Stimulated activated naive CD8-positive, alpha-beta T cell treated with anti-CD3 and anti-CD28 coated beads, Interleukin-15, amount 100 ng/mL, for 72 hours (primary cell): ENCODE measurements around the gene PLEKHD1.
A peak's percentile ranks its signal among the peaks of the same experiment; 100 is the strongest.

Experiments used
- ATAC-seq: fragments of 150-1000 bp; cut with Tn5 transposase; 2 replicates; pipeline ENCODE4 v1.10.0; 2021; ENCODE audit warnings: mild to moderate bottlenecking, moderate library complexity
- DNase-seq, 2 donors: peaks; one replicate each; pipeline ENCODE4 v3.0.0; 2021 to 2022
- H3K27ac Mint-ChIP-seq, 2 donors: one replicate each; pipeline ENCODE4 v1.8.0; 2022; ENCODE audit warnings: mild to moderate bottlenecking in 2 of 2, mixed read lengths in 2 of 2, moderate library complexity in 2 of 2
- H3K27me3 Mint-ChIP-seq: one replicate; pipeline ENCODE4 v1.8.0; 2022; ENCODE audit warnings: mixed read lengths
- H3K4me1 Mint-ChIP-seq: one replicate; pipeline ENCODE4 v1.8.0; 2022; ENCODE audit warnings: mild to moderate bottlenecking, mixed read lengths
- H3K4me3 Mint-ChIP-seq, 2 donors: one replicate each; pipeline ENCODE4 v1.8.0; 2022; ENCODE audit warnings: mild to moderate bottlenecking in 2 of 2, mixed read lengths in 2 of 2, moderate library complexity in 1 of 2
- H3K9me3 Mint-ChIP-seq, 2 donors: one replicate each; pipeline ENCODE4 v1.8.0; 2022; ENCODE audit warnings: mixed read lengths in 2 of 2

PLEKHD1 gene

GRCh38 chr14:69572841-69573135, 88.3 kb downstream of the PLEKHD1 start:
- DNase-seq (no peak), ATAC-seq (no peak)
- H3K9me3 Mint-ChIP-seq = no peaks in the 10 kb centered on the region
- H3K27me3 Mint-ChIP-seq = peaks cover 89% of the 10 kb centered on the region
- H3K4me3 Mint-ChIP-seq = peak overlapping the region; percentile 44 to 69
- no peak overlapping the region for H3K27ac Mint-ChIP-seq
- peaks cover 28% of the 10 kb centered on the region for H3K4me1 Mint-ChIP-seq

GRCh38 chr14:69573205-69573830, 88.8 kb downstream of the PLEKHD1 start:
- Mint-ChIP-seq H3K27me3 (peaks cover 83% of the 10 kb centered on the region), H3K4me3 (peak overlapping the region; percentile 50 to 81), H3K27ac (no peak overlapping the region)

GRCh38 chr14:69573831-69574262, 89.3 kb downstream of the PLEKHD1 start:
- ATAC-seq (no peak), DNase-seq (peak in 1 of 2 donors; percentile 17)
- H3K9me3 Mint-ChIP-seq = no peaks in the 10 kb centered on the region
- H3K4me1 Mint-ChIP-seq = peaks cover 28% of the 10 kb centered on the region
- H3K4me3 Mint-ChIP-seq = peak overlapping the region; percentile 50 to 81
- H3K27ac Mint-ChIP-seq = no peak overlapping the region
- H3K27me3 Mint-ChIP-seq = peaks cover 78% of the 10 kb centered on the region

More at GRCh38 chr14:69573205-69573830, 88.8 kb downstream of the PLEKHD1 start:
- Mint-ChIP-seq H3K4me1 (peaks cover 28% of the 10 kb centered on the region), H3K9me3 (no peaks in the 10 kb centered on the region)
- no peak for ATAC-seq
- DNase-seq = no peak

- Mint-ChIP-seq H3K4me1 (peaks cover 28% of the 10 kb centered on the region), H3K9me3 (no peaks in the 10 kb centered on the region), H3K27me3 (peaks cover 73% of the 10 kb centered on the region), H3K27ac (no peak within 1 kb of the TSS), H3K4me3 (peak within 1 kb of the TSS; percentile 81 to 85)
- peak; percentile 72 to 74 for DNase-seq
- ATAC-seq = peak; percentile 86
These were observed 89.9 kb downstream of the PLEKHD1 start, which contains the start of gene CCDC177 for GRCh38 chr14:69574263-69574953. CCDC177 (minus strand) TSS chr14:69574871; CDS start chr14:69573622, 1,249 bp downstream.

GRCh38 chr14:69574954-69575295, 90.4 kb downstream of the PLEKHD1 start:
- DNase-seq = no peak
- no peak for ATAC-seq
- Mint-ChIP-seq H3K27me3 (peaks cover 67% of the 10 kb centered on the region), H3K4me1 (peaks cover 28% of the 10 kb centered on the region), H3K4me3 (peak overlapping the region; percentile 81 to 85), H3K9me3 (no peaks in the 10 kb centered on the region), H3K27ac (no peak overlapping the region)

GRCh38 chr14:69579476-69579875, 94.9 kb downstream of the PLEKHD1 start:
- ATAC-seq (no peak), DNase-seq (no peak)
- Mint-ChIP-seq H3K4me1 (peaks cover 4% of the 10 kb centered on the region), H3K9me3 (no peaks in the 10 kb centered on the region), H3K27me3 (peaks cover 34% of the 10 kb centered on the region), H3K4me3 (no peak overlapping the region), H3K27ac (no peak overlapping the region)

GRCh38 chr14:69580009-69580577, 95.6 kb downstream of the PLEKHD1 start:
- no peaks in the 10 kb centered on the region for H3K4me1 Mint-ChIP-seq
- no peak overlapping the region for H3K4me3 Mint-ChIP-seq
- no peak for DNase-seq
- no peak overlapping the region for H3K27ac Mint-ChIP-seq
- ATAC-seq = peak; percentile 43
- H3K9me3 Mint-ChIP-seq = no peaks in the 10 kb centered on the region
- peaks cover 34% of the 10 kb centered on the region for H3K27me3 Mint-ChIP-seq
